ENCODE measurements around the gene OR5H6.
"Not testable (repeated sequence)": the region's sequence is repeated elsewhere in the genome, so short reads cannot be mapped to it uniquely, and the experiment has no call there.

Gene OR5H6

DNA sequence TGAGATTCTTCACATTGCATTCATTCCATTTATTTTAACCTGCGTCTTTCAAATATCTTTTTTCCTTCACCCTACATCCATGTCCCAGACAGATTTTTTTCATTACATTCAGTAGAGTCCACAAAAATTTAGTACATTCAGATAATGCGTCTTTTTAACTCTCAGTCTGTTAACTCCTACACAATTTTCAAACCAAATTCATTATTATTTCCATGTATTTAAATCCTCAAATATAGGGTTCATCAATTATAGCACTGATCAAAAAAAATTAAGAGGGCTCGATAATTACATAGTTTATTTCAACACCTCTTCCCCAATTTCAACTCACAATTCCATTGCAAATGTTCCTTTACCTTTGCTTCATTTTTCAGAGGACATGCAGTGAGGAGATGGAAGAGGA, at the start of gene OR5H6:
Gene OR5H6 (plus strand): TSS at position 301 of the 400 bp plus-strand sequence. CDS start 89 bp downstream, at position 390.
- no peak for DNase-seq

DNA sequence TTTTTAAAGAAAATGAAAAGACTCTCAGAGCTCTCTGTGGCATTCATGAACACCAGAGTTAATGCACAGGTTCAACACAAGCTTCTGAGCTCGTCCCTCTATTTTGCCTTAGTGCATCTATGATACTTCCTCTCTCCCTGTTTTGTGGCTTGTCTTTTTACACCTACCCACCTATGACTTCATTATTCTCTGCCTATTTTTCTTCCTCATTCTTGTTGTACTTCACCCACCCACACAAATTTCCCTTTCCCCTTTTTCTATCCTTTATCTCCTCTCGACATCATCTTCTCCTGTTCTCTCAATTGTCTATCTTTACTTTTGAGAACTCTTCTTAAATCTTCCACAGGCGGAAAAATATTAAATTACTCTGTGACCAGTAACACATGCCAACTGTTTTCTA, 49.0 kb upstream of the OR5H6 start:
- DNase-seq, result no peak

DNA sequence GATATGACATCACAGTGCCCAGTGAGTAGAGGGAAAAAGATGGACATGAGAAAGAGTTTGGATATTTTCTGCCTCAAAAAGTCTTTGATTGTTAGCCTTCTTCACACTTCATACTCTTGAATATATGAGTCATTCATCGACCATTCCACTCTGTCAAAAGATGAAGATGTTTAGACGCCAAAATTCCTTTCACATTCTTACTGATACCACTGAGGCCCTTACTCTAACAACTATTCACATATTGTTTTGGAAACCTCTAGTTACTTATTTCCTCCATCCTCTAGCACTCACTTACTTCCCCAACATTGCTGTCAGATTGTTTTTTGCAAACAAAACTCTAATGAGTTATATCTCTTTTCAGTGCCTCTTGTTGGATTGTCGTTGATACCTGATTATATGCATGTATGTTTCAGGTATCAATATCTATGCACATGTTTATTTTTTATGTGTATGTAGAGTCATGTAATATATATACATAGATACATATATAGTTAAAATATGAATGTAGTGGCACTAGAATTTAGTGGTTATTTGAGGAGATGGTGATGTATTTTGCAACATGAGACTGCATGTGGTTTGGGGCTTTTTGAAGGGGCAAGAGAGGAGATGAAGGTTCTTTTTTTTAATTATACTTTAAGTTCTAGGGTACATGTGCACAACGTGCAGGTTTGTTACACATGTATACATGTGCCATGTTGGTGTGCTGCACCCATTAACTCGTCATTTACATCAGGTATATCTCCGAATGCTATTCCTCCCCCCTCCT, 40.0 kb upstream of the OR5H6 start:
- DNase-seq, result no peak

DNA sequence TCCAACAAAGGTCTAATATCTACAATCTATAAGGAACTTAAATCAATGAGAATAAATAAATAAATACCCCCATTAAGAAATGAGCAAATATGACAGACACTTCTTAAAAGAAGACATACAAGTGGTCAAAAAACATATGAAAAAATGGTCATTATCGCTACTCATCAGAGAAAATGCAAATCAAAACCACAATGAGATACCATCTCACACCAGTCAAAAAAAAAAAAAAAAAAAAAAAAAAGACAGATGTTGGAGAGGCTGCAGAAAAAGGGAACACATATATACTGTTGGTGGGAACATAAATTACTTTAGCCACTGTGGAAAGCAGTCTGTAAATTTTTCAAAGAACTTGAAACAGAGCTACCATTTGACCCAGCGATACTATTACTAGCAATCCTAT, 31.6 kb upstream of the OR5H6 start:
- DNase-seq, result no peak

DNA sequence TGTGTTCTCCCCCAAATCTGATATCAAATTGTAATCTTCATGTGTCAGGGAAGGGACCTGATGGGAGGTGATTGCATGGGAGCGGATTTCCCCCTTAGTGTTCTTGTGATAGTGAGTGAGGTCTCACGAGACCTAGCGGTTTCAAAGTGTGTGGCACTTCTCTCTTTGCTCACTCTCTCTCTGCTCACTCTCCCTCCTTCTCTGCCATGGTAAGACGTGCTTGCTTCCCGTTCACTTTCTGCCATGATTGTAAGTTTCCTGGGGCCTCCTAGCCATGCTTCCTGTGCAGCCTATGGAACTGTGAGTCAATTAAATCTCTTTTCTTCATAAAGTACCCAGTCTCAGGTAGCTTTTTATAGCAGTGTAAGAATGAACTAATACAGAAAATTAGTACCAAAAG, 30.6 kb upstream of the OR5H6 start:
- DNase-seq, result no peak

DNA sequence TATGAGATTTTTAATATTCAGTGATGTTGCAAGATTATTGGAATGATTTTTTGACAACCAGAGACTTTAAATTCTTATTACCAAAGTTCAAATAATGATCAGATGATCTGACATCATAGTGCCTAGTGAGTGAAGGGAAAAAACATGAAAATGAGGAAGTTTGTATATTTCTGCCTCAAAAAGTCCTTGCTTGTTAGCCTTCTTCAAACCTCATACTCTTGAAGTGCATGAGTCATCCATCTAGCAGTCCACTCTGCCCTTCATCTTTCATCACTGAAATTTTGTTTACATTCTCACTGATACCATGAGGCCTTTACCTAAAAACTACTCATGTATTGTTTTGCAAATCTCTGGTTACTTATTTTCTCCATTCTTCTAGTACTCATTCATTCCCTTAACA, 23.9 kb upstream of the OR5H6 start:
- no peak for DNase-seq

DNA sequence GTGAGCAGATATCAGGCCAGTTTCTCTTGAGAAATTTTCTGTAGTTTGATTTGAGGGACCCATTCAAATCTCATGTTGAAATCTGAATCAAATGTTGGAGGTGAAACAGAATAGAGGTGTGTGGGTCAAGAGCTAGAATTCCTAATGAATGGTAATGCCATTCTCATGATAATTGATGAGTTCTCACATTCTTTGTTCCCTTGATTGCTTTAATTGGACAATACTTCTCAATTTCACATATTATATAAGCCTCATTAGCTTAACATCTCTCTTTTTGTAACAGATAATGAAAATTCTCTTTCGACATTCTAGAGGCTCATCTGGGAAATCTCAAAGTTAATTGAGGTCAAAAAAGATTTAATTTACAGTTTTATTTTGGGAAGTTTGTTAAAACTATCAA, 21.9 kb upstream of the OR5H6 start:
- DNase-seq, result no peak

DNA sequence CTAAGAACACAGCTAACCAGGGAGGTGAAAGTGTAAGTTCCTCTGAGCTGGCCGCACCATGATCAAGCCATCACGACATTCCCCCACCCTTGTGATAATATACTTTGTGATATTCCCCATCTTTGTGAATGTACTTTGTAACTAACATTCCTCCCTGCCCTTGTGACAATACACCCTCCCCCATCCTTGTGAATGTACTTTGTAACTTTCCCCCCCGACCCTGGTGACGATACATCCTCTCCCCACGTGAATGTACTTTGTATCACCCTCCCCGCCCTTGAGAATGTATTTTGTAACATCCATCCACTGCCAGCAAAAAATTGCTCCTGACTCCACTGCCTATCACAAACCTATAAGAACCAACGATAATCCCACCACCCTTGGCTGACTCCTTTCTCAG, 20.2 kb upstream of the OR5H6 start:
- no peak for DNase-seq

DNA sequence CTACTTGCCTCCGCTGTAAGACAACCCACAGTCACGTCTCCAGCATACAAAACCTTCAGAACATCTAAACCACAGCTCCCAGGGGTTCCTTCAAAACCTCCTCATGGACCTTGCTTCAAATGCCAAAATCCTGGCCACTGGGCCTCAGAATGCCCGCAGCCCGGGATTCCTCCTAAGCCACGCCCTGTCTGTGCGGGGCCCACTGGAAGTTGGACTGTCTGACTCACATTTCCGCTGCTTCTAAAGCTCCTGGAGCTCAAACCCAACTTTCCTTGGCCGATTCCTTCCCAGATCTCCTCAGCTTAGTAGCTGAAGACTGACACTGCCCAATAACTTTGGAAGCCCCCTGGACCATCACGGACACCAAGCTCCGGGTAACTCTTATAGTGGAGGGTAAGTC, 17.9 kb upstream of the OR5H6 start:
- DNase-seq, result no peak

DNA sequence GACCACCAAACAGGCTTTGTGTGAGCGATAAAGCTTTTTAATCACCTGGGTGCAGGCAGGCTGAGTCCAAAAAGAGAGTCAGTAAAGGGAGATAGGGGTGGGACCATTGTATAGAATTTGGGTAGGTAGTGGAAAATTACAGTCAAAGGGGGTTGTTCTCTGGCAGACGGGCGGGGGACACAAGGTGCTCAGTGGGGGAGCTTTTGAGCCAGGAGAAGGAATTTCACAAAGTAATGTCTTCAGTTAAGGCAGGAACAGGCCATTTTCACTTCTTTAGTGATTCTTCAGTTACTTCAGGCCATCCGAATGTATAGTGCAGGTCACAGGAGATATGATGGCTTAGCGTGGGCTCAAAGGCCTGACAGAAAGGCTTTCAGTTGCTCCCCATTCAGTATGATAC, 8.0 kb upstream of the OR5H6 start:
- not testable (repeated sequence) for DNase-seq

DNA sequence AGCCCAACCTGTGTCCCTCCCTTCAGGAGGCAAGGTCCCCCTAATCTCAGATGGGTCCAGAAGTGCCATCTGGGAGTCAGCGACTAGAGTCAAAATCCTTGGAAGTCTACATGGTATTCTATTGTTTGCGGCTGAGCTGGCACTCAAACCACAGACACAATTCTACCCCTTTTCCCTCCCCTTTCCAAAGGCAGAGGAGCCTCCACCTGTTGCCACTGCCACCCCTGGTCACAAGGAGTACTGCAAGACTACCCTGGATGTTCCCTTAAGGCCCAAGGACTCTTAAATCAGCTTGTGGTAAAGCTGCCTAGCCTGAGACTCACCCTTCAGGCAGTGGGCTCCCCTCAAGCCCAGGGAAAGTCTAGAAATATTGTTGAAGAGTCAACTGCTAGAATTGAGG, 4.3 kb upstream of the OR5H6 start:
- DNase-seq, result no peak

DNA sequence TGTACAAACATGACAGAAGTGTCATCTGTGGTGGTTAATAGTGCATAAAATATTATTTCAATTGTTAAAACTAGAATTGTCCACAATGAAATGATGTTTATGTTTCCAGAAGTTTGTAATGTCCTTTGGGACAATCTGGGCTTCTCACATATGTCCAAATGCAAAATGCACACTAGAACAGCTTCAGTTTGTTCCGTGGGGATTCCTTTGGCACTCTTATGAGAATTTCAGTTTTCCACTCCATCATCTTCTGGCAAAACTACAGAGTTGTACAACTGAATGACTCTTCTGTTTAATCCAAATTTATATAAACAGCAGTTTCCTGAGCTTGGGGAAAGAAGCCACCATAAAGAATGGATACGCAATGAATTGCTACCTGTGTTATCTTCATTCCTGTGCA, 2.0 kb upstream of the OR5H6 start:
- no peak for DNase-seq

DNA sequence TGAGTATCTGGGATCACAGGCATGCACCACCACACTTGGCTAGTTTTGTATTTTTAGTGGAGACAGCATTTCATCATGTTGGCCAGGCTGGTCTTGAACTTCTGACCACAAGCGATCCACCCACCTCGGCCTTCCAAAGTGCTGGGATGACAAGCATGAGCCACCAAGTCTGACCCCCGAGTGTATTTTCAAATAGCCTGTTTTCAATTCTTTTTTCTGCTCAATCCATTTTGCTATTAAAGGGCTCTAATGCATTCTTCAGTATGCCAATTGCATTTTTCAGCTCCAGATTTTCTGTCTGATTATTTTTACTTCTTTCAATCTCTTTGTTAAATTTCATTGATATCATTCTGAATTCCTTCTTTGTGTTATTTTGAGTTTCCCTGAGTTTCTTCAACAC, 5.8 kb downstream of the OR5H6 start:
- no peak for DNase-seq

DNA sequence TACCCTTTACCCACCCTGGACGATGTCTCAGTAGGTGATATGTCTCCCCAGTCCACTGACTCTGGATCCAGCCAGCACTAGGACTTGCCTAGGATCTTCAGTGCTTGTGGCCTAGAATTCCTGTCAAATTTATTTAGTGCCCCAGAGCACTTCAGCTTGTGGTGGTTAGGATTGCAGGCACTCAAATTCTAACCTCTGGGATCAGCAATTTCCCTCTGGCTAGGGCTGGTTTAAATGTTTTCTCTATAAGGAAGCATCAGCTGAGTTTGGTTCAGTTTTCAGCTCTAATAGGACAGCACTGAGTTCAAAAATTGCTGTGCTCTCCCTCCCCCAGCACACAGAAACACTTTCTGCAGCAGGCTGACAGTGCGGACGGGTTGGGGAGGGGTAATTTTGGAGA, 8.1 kb downstream of the OR5H6 start:
- DNase-seq, result no peak

DNA sequence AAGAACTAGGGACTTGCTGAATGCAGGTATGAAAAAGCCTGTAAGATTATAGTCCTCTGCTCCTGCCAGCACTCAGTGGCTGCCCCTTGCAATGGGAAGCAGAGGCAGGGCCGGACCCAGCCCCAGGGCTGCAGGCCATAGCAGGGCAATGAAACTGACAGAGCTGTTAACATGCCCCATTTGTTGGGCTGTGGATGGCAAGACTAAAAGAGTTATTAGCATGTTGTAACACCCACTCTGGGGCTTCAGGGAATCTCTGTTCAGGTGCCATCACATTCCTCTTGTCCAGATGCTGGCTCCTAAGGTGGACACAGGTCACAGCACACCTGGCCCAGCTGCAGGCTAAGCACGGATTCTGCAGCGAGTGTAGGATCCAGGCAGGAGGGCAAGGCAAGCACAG, 10.9 kb downstream of the OR5H6 start:
- no peak for DNase-seq

DNA sequence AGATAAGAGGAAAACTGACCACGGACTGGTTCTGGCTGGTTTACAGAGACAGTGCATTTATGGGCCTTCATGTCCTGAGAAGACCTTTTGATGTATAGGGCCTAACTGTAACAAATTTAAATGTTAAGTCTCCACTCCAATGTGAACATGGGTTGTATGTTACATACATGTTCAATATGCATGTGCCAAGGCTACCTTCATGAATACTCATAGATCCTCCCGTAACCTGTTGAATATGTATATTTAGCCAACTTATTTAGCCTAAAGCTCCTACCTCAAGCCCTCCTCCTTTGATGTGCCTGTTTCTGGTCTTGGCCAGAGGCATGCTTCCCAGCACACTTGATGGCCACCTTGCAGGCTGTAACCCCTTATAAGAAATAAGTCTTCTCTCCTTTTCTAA, 18.2 kb downstream of the OR5H6 start, which contains the start of gene OR5H2:
Gene OR5H2 (plus strand): TSS at position 301 of the 400 bp plus-strand sequence. CDS start 398 bp downstream, outside the sequence.
- no peak for DNase-seq

DNA sequence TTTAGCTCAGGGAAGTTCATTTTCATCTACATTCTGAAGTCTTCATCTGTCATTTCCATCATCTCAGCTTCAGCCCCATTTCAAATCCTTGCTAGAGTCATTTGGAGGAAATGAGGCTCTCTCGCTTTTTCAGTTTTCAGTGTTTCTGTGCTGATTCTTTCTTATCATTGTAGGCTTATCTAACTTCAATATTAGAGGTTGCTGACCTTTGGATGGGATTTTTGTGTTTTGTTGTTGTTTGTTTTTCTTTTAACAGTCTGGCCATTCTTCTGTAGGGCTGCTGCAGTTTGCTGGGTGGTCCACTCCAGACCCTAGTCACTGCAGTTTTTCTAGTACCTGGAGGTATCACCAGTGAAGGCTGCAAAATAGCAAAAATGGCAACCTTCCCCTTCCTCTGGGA, 26.9 kb downstream of the OR5H6 start:
- no peak for DNase-seq

DNA sequence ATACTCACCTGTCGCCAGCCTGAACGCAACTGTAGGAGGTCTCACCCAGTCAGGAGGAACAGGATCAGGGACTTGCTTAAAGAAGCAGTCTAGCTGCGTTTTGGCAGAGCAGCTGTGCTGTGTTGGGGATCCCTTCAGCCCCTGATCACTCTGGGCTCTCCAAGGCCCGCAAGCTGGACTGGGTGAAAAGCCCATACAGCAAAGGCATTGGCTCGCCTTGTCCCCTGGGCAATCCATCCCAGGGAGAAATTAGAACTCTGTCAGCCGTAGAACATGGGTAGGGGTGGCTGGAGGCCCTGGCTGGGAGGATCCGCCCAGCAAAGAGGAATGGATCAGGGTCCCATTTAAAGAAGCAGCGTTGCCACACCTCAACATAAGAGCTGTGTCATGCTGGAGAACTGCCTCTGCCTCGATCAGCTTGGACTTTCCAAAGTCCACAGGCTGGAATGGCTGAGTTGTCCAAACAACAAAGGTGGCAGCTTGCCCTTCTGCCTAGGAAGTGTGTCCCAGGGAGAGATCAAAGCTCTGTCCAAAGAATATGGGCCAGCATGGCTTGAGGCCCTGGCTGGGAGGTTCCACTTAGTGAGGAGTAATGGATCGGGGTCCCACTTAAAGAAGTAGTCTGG, 27.4 kb downstream of the OR5H6 start:
- DNase-seq, result no peak
